NCI-H2081 (cell line): ENCODE data around the gene NGEF.
"Not testable (repeated sequence)": the region's sequence is repeated elsewhere in the genome, so short reads cannot be mapped to it uniquely, and the experiment has no call there.

Source experiments
- DNase-seq, 2 experiments: peaks; one replicate each; lab custom pipeline; 2025; lab: John Stamatoyannopoulos, UW

NGEF gene

GRCh38 chr2:232927793-232928550, 85.1 kb downstream of the NGEF start:
- DNase-seq: peak; percentile 34 to 39

DNA sequence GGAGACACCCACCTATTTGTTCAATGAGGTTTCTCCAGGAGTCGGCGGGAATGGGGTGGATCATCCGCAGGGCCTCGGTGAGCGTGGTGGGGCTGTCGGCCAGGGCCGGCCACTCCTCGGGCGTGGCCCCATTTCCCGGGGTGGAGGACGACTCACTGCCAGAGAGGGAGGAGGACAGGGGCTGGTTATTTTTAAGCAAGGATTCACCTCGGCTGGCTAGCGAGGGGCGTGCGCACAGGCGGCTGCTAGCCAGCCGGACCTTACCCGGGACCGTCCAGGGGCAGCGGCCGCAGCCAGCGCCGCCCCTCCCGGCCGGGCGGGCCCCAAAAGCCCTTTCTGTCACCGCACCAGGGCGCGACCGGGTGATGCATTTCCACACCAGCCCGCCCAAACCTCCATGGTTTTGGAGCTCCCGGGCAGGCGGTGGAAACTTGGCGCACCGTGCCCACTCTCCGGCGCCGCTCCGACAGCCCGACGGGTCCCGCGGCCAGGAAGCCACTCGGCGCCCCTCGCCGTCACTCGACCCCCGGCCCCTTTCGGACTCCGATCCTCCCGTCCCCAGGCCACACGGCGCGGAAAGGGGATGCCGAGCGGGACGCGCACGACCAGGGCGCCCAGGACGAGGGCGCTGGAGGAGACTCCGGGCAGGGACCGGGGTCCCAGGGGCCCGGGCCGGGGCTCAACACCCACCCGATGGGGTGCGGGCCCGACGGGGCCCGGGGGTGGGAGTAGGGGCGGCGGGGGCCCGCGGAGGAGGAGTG, 85.8 kb downstream of the NGEF start:
- no peak for DNase-seq

DNA sequence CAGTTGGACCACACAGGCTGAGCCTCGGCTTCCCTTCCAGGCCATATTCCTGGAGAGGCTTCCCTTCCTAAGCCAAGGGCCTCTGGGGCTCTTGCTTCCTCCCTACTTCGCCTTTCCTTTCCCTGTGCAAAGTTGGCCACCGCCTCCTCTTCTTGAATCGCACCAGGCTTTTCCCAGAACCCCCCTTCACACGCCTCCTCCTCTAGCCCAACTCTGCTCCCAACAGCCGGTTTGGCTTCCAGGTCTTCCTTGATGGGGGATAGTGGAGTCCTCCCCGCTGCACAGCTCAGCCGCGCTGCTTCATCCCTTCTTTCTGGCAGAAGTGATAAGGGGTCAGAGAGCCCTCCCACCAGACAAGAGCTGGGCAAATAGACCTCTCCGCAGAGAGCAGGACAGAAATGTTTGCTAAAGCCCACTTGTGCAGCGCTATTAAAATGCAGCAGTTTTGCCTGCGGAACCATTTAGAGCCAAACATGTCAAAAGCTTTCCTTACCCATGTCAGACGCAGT, 86.6 kb downstream of the NGEF start:
- DNase-seq: no peak

DNA sequence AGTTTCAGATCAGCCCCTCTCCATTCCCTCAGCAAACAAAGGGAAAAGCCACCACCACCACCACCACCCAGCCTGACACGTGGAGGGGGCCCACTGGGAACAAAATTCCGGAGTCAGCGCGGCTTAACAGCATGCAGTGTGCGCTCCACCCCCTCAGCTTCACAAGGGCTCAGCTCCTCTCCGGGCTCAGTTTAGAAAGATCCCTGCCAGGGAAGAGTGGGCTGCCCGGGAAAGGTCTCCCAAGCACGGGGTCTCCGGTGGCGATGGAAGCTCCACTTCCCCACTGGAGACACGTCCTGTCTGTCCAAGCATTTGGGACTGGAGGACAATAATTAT, 87.3 kb downstream of the NGEF start:
- DNase-seq: no peak

GRCh38 chr2:232925153-232925820, 87.8 kb downstream of the NGEF start:
- DNase-seq: no peak

DNA sequence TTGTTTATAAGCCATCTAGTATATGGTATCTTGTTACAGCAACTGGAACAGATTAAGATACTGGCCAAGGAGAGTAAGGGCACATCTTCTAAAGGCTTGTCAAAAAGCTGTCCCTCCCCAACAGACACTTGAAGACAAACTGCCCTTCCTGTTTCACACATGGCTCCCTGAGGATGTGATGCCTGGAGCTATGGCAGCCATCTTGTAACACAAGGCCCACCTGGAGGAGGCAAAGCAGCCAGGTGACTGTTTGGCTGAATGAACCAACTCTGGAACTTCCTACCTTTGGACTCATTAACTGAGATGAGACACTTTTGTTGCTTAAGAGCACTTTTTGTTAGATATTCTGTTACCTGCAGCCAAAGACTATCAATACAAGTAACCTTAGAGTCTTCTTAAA, 88.6 kb downstream of the NGEF start:
- no peak for DNase-seq

DNA sequence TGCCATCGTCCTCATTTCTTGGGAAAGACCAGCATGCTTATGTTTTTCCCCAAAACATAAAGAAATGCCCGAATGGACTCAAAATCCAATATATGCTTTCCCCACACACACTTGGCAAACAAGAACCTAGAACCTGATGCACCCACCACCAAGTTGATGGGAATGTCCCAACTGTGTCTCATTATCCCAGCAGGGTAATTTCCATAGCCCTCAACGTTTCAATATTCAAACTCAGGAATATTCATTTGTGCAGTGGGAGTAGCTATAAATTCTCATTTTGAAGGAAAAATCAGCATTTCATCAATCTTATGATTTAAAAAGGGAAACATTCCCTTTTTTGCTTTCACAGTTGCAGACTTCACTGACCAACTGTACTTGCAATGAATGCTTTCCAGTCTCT, 92.3 kb downstream of the NGEF start:
- no peak for DNase-seq

GRCh38 chr2:232920055-232920454, 93.0 kb downstream of the NGEF start:
- DNase-seq: no peak

- DNase-seq: no peak
Observed at GRCh38 chr2:232919141-232919540, 93.9 kb downstream of the NGEF start.

DNA sequence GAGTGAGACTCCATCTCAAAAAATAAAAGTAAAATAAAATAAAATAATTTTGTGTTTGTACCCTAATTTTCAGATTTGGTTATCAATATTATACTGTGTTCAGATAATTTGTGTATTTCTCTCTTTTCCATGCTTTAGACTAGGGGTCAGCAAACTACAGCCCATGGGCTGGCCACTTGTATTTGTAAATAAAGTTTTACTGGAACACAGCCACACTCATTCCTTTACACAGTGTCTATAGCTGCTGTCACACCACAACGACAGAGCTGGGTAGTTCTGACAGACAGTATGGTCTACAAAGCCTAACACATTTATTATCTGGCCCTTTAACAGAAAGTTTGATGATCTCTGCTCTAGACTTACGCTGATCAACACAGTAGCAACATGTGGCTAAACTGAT, 99.2 kb downstream of the NGEF start:
- no peak for DNase-seq

- DNase-seq: no peak
Observed at GRCh38 chr2:232911712-232912277, 101.3 kb downstream of the NGEF start.

DNA sequence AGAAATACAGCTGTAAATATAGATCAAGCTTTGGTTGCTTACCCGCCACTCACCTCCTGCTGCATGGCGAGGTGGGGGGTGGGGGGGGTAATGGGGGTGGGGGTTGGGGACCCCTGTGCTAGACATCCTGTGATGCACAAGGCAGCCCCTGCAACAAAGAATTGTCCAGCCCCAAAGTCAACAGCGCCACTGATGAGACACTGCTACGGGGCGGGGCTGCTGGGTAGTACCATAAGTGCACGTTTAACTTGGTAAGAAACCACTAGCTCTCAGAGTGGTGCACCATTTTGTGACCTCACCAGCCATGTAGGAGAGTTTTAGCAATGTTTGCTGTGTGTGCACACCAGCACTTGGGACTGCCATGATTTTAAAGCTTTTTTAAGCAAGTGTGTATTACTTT, 102.7 kb downstream of the NGEF start:
- no peak for DNase-seq

- DNase-seq: no peak
Observed at GRCh38 chr2:232908695-232909094, 104.4 kb downstream of the NGEF start.

DNA sequence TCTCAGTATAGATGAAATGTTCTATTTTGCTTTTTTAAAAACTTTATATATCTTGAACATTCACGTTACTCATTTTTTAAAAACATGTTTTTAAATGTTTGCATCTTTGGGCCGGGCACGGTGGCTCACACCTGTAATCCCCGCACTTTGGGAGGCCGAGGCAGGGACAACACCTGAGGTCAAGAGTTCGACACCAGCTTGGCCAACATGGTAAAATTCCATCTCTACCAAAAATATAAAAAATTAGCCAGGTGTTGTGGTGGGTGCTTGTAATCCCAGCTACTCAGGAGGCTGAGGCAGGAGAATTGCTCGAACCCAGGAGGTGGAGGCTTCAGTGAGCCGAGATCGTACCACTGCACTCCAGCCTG, 105.4 kb downstream of the NGEF start:
- not testable (repeated sequence) for DNase-seq

- peak; percentile 24 to 74 for DNase-seq
Observed at GRCh38 chr2:232906867-232907717, 106.0 kb downstream of the NGEF start.

- no peak for DNase-seq
Observed at GRCh38 chr2:232903989-232904388, 109.1 kb downstream of the NGEF start.

DNA sequence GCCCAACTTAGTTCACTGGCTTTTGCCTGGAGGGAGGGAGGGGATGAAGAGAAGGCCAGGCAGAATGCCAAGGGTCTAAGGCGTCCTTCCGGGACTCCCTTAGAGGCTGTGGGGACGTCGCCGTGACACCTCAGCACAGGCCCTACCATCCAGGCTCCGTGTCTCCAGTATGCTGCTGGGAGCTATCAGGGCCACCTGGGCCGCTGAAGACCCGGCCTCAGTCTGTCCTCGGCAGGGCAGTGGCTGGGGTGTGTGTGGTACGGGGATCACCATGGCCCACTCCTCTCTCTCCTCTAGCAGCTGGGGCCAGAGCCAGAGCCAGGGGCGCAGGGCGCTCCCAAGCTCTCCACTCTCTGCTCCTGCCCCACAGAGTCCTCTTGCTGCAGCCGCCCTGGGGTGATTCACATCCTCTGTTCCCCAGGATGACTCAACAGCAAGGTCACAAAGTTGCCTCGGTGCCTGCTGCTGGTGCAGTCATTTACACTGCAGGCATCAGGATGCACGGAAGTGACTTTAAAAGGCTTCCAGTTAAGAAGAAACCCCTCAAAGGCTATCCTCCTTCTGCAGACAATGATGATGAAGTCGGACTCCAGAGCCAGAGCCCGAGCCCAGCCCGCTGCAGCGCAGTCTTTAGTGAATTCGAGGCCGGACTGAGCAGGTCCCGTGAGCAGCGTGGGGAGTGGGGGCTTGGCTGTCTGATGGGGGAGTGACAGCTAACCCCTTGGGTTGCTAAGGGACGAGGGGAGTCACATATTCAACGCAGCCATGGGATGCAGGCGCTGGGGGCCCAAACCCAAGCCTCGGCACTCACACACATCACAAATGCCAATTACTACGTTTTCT, 111.1 kb downstream of the NGEF start:
- DNase-seq: no peak

DNA sequence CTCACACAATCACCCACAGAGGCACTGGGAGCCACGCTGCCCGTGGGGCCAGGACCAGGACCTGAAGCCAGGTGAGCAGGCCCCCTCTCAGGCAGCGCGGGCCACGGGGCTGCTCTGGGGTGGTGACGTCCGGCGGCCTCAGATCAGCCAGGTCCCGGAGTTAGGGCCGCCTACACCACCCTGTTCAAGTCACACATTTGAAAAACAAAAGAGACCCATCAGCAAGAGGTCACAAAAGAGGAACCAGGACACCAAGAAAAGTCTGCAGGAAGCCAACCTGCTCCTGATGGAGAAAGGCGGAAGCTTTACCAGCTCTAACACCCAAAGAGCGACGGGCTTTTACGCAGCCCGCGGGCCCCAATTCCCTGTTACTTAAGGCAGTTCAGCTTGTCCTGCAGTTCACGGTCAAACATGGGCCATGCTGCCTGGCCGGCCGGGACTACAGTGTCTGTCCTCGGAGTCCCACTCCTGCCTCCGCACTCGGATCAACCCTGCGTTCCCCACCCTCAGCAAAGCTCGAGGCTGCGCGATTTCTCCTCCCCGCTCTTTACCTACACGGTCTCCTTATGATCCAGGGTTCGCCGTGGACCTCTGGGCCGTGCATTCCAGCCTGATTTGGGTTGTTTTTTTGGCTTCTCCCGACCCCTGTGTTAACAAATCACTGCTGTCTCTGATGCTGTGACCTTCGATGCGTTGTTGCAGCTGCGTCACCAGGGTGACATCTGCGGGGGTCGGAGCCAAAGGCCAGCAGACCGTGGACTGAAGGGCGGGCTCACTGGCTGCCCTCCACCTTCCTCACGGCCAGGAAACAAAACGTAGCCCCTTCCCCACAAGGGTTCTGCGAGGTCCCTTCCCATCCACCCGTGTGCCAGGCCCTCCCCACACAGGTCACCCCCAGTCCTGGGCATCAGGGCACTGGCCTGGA, 112.0 kb downstream of the NGEF start:
- DNase-seq: no peak
